Fibroblast of lung (primary cell): ENCODE results near the gene NUDT8. TPM values are rescaled to one million over a fixed set of nuclear protein-coding genes. Genes with fewer than 3 reads are reported as not detected.

ENCODE experiments used
- DNase-seq, 2 donors: peaks; one replicate each; pipeline versions ENCODE4 v3.0.0 to v3.0.0-alpha.2; 2010; ENCODE audit warnings: low read depth in 2 of 2
- H2AFZ ChIP-seq: 2 replicates; pipeline ENCODE4 v1.5.1; 2012; ENCODE audit warnings: low read length, control low read depth, inconsistent platforms
- H3K27ac ChIP-seq: 2 replicates; pipeline ENCODE4 v1.5.1; 2011; ENCODE audit warnings: low read length, control low read depth; ENCODE audit not compliant: insufficient read depth
- H3K27me3 ChIP-seq: 2 replicates; pipeline ENCODE4 v1.5.1; 2011; ENCODE audit warnings: mild to moderate bottlenecking, low read length; ENCODE audit not compliant: control insufficient read depth, insufficient read depth
- H3K36me3 ChIP-seq: 2 replicates; pipeline ENCODE4 v1.5.1; 2011; ENCODE audit warnings: low read length; ENCODE audit not compliant: control insufficient read depth, insufficient read depth
- H3K4me1 ChIP-seq: 2 replicates; pipeline ENCODE4 v1.5.1; 2011; ENCODE audit warnings: low read length; ENCODE audit not compliant: control insufficient read depth, insufficient read depth; ENCODE audit errors: extremely low read depth
- H3K4me2 ChIP-seq: 2 replicates; pipeline ENCODE4 v1.5.1; 2011; ENCODE audit warnings: low read length, control low read depth; ENCODE audit not compliant: insufficient read depth; ENCODE audit errors: extremely low read depth
- H3K4me3 ChIP-seq, 4 experiments: fragments of 200-600 bp in 1 of 4; sonication (generic) in 1 of 4; replicated peaks in 1 of 4; 2 replicates each; pipeline ENCODE4 v1.5.1; 2011 to 2016; ENCODE audit warnings: low read length in 4 of 4, low read depth in 3 of 4, mild to moderate bottlenecking in 3 of 4, control low read depth in 2 of 4, inconsistent platforms in 1 of 4, mixed read lengths in 1 of 4; ENCODE audit not compliant: insufficient read depth in 1 of 4; ENCODE audit errors: control extremely low read depth in 1 of 4
- H3K79me2 ChIP-seq: 2 replicates; pipeline ENCODE4 v1.5.1; 2012; ENCODE audit warnings: mild to moderate bottlenecking, low read length, inconsistent platforms; ENCODE audit not compliant: control insufficient read depth, insufficient read depth
- H3K9ac ChIP-seq: 2 replicates; pipeline ENCODE4 v1.5.1; 2011; ENCODE audit warnings: mild to moderate bottlenecking, low read length, control low read depth; ENCODE audit not compliant: insufficient read depth
- H3K9me3 ChIP-seq: 2 replicates; pipeline ENCODE4 v1.5.1; 2012; ENCODE audit warnings: low read depth, low read length; ENCODE audit not compliant: control insufficient read depth, insufficient read depth
- H4K20me1 ChIP-seq: 2 replicates; pipeline ENCODE4 v1.5.1; 2011; ENCODE audit warnings: low read length; ENCODE audit not compliant: control insufficient read depth, insufficient read depth; ENCODE audit errors: extremely low read depth
- EZH2 ChIP-seq: IDR thresholded peaks from 2 replicates; pipeline ENCODE4 v1.5.1; 2012; ENCODE audit warnings: low read length, control low read depth, mild to moderate bottlenecking; ENCODE audit errors: missing control alignments
- polyA plus RNA-seq, 2 donors: library from polyadenylated mRNA; depleted of rRNA in 1 of 2; stranded (reverse) in 1 of 2; unstranded in 1 of 2; fragments of >200 nt; gene quantifications; 2 replicates each; pipeline ENCODE4 v1.2.1, GENCODE V29; 2011 to 2012; ENCODE audit warnings: missing spikeins in 1 of 2
- total RNA-seq: library from RNA; depleted of rRNA; stranded (reverse); fragments of >200 nt; gene quantifications from 2 replicates; pipeline ENCODE4 v1.2.1, GENCODE V29; 2014
- TF ChIP-seq, protein P1 (sequence below), 2 donors: IDR thresholded peaks in 1 of 2; conservative IDR thresholded peaks in 1 of 2; 1 replicate in 1 of 2; 2 replicates in 1 of 2; pipeline ENCODE4 v1.5.1; 2011 to 2012; ENCODE audit warnings: low read length in 2 of 2, control low read depth in 1 of 2, inconsistent platforms in 1 of 2, low read depth in 1 of 2, mild to moderate bottlenecking in 1 of 2

Gene NUDT8
- total and polyA plus RNA-seq, 2 donors (not counting 1 experiment from before 2014, with no cell fraction given) = 0.90 to 5.0 TPM

DNA sequence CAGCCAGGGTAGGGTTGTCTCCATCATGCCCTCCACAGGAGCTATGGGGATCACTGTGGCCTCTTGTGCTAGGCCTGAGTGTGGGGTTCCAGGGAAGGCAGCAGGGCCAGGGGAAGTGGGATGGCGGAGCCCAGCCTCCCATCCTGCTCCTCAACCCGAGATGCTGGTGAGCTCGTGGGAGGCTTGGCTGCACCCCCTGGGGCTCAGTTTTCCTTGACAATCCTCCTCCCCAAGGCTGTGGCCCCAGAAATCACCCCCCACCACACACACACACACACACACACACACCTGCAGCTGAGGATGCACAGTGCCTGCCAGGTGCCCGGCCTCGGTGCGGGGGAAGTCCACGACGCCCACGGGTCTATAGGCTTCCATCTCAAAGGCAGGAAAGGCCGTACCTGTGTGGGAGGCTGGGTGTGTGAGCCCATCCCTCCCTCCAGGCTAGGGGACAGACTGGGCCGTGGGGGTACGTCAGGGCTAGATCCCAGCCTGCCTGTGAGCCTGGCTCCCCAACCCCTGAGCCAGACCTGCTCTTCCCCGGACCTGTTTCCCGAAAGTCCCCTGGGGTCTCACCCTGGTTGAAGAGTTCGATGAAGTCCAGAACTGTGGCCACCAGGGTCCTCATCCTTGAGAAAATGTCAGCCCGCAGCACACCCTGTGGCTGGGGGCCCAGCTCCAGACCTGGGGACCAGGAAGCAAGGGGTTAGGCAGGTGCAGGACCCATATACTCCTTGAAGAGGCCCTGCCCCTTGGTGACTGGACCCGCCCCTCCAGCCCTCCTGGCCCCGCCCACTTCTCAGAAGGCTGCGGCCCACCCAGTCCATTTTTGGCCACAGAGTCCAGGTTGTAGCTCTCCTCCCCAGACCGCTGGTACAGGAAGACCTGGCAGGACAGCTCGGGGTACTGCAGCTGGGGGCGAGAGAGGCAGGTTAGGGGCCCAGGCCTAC is 15.0 kb upstream of the NUDT8 start:
- no peaks in the 10 kb centered on the region for H3K4me1 ChIP-seq
- TF ChIP-seq, protein P1, sequence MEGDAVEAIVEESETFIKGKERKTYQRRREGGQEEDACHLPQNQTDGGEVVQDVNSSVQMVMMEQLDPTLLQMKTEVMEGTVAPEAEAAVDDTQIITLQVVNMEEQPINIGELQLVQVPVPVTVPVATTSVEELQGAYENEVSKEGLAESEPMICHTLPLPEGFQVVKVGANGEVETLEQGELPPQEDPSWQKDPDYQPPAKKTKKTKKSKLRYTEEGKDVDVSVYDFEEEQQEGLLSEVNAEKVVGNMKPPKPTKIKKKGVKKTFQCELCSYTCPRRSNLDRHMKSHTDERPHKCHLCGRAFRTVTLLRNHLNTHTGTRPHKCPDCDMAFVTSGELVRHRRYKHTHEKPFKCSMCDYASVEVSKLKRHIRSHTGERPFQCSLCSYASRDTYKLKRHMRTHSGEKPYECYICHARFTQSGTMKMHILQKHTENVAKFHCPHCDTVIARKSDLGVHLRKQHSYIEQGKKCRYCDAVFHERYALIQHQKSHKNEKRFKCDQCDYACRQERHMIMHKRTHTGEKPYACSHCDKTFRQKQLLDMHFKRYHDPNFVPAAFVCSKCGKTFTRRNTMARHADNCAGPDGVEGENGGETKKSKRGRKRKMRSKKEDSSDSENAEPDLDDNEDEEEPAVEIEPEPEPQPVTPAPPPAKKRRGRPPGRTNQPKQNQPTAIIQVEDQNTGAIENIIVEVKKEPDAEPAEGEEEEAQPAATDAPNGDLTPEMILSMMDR (conservative IDR thresholded peaks at IDR 0.05 in 1 of 2, IDR thresholded peaks at IDR 0.05 in 1 of 2; ENCODE audit: low read depth in 1 of 2, low read length in 2 of 2) = no peak
- TF ChIP-seq EZH2 = no peak
- no peak for DNase-seq
- no peaks in the 10 kb centered on the region for H3K27me3 ChIP-seq
- no peaks in the 10 kb centered on the region for H3K9me3 ChIP-seq
- H2AFZ ChIP-seq = no peak overlapping the region
- H3K4me2 ChIP-seq = no peak overlapping the region
- H3K27ac ChIP-seq = no peak overlapping the region
- H4K20me1 ChIP-seq = no peaks in the 10 kb centered on the region
- H3K4me3 ChIP-seq = no peak overlapping the region
- H3K36me3 ChIP-seq = no peaks in the 10 kb centered on the region
- no peaks in the 10 kb centered on the region for H3K79me2 ChIP-seq
- H3K9ac ChIP-seq = no peak overlapping the region

DNA sequence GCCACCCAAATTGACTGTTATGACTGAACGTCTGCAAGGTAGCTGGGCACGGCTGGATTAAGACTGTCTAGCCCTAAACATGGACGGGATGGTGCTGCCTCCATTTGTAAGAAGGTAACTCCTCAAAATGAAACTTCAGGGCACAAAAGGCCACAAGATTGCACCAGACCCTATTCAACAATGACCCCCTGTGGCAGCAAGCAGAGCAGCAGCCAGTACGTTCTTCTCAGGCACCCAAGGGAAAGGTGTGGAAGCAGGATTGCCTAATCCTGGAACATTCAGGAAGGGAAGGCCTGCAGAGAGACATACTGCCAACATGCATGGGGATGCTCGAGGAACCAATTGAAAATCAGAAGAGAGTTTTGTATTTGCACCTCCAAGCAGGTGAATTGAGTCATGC is 14.3 kb upstream of the NUDT8 start:
- Histone ChIP-seq H2AFZ (no peak overlapping the region), H3K4me3 (no peak overlapping the region), H3K36me3 (no peaks in the 10 kb centered on the region), H3K27ac (no peak overlapping the region), H4K20me1 (no peaks in the 10 kb centered on the region), H3K79me2 (no peaks in the 10 kb centered on the region), H3K27me3 (no peaks in the 10 kb centered on the region), H3K4me2 (no peak overlapping the region), H3K9me3 (no peaks in the 10 kb centered on the region), H3K9ac (no peak overlapping the region), H3K4me1 (no peaks in the 10 kb centered on the region)
- DNase-seq = no peak
- TF ChIP-seq EZH2 = no peak
- TF ChIP-seq, protein P1 (conservative IDR thresholded peaks at IDR 0.05 in 1 of 2, IDR thresholded peaks at IDR 0.05 in 1 of 2; ENCODE audit: low read depth in 1 of 2, low read length in 2 of 2) = peak in 1 of 2 donors; percentile 34

DNA sequence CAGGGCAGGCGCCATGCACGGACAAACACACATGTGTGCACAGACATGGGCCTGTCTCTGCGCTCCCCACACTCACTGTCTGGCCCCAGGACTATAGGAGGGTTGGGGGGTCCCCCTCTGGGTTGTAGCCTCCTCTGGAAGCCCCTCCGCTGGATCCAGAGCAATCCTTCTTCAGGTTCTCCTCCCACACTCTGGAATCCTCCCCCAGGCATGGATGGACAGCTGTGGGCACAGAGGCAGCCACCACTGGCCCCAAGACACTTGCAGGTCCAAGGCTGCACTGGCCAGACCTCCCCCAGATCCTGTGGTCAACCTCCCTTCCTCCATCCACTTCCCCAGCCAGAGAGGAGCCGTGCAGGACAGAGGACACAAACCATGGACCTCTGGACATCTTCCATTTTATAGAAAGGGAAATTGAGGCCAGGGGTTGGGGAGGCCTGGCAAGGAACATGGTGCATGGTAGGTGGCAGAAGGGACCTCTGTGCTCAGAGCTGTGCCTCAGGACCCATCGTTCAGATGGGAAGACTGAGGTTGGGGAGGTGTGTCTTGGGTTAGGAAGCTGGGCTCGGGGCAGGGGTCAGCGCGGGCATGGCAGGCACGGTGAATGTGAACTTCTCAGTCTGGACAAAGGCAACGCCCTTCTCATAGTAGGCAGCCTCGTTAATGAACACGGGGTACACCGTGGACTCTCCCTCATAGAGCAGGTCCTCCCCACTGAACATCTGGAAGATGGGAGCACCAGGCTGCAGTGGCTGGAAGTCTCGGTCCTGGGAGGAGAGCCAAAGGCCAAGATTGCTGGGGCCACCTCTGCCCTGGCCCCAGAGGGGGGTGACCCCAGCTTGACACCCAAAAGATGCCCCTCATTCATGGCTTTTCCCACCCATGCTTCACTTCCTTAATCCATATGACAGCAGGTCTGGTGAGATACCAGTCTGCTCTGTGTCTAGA is 12.7 kb upstream of the NUDT8 start:
- Histone ChIP-seq H4K20me1 (no peaks in the 10 kb centered on the region), H3K4me2 (no peak overlapping the region), H3K27ac (no peak overlapping the region), H3K36me3 (no peaks in the 10 kb centered on the region), H2AFZ (no peak overlapping the region), H3K4me3 (no peak overlapping the region), H3K9me3 (no peaks in the 10 kb centered on the region), H3K27me3 (no peaks in the 10 kb centered on the region), H3K9ac (no peak overlapping the region), H3K79me2 (no peaks in the 10 kb centered on the region), H3K4me1 (no peaks in the 10 kb centered on the region)
- no peak for DNase-seq
- no peak for TF ChIP-seq EZH2
